Tibial nerve (tissue), 4 donors: ENCODE measurements around the gene MAN2B2. TPM values are rescaled to one million over a fixed set of nuclear protein-coding genes. Genes with fewer than 3 reads are reported as not detected.

ENCODE experiments used
- DNase-seq, 2 donors: peaks; one replicate each; pipeline ENCODE4 v3.0.0-alpha.2; 2019; ENCODE audit warnings: low spot score in 2 of 2
- H3K27ac ChIP-seq, 4 donors: fragments of 200-600 bp; sonication (generic) in 3 of 4; one replicate each; pipeline ENCODE4 v1.5.1; 2017 to 2019; ENCODE audit warnings: mild to moderate bottlenecking in 1 of 4
- H3K27me3 ChIP-seq, 2 donors: fragments of 200-600 bp; sonication (generic) in 1 of 2; one replicate each; pipeline versions ENCODE4 v1.5.1 to v1.6.0; 2017 to 2019
- H3K36me3 ChIP-seq, 3 donors: fragments of 200-600 bp; sonication (generic); one replicate each; pipeline ENCODE4 v1.5.1; 2018 to 2019
- H3K4me1 ChIP-seq, 4 donors: fragments of 200-600 bp; sonication (generic) in 3 of 4; one replicate each; pipeline ENCODE4 v1.5.1; 2017 to 2019
- H3K4me3 ChIP-seq, 4 donors: fragments of 200-600 bp; sonication (generic) in 3 of 4; one replicate each; pipeline ENCODE4 v1.5.1; 2017 to 2019; ENCODE audit warnings: mild to moderate bottlenecking in 1 of 4, moderate library complexity in 1 of 4
- H3K9me3 ChIP-seq, 4 donors: fragments of 200-600 bp; sonication (generic) in 3 of 4; one replicate each; pipeline ENCODE4 v1.5.1; 2017 to 2019
- EP300 ChIP-seq, 2 donors: sonication (generic); formaldehyde crosslinking; IDR thresholded peaks; one replicate each; pipeline ENCODE4 v1.6.1; 2017; ENCODE audit warnings: antibody characterized with exemption in 2 of 2, mild to moderate bottlenecking in 1 of 2
- POLR2A ChIP-seq, 2 donors: fragments of 450-650 bp; IDR thresholded peaks; one replicate each; pipeline ENCODE4 v1.6.1; 2017; ENCODE audit warnings: antibody characterized with exemption in 2 of 2, mild to moderate bottlenecking in 2 of 2, moderate library complexity in 2 of 2
- WGBS, 2 donors: methylation state at CpG; one replicate each; pipeline ENCODE4 v1.1.5; 2018; 5-methylcytosine and 5-hydroxymethylcytosine counted together
- total RNA-seq, 4 donors: library from RNA; depleted of rRNA; stranded (reverse); fragments of >200 nt; gene quantifications; one replicate each; pipeline ENCODE4 v1.1.0, GENCODE V29; 2016
- TF ChIP-seq, protein P1 (sequence below), 5 experiments: fragments of 200-600 bp in 3 of 5; fragments of 450-650 bp in 2 of 5; sonication (generic) in 3 of 5; IDR thresholded peaks; one replicate each; pipeline ENCODE4 v1.5.1; 2016 to 2019; ENCODE audit warnings: antibody characterized with exemption in 5 of 5, mild to moderate bottlenecking in 3 of 5, moderate library complexity in 2 of 5

Gene MAN2B2
- total RNA-seq, 4 donors from 2014 or later: 33.0 to 66.3 (median 44.6) TPM

DNA sequence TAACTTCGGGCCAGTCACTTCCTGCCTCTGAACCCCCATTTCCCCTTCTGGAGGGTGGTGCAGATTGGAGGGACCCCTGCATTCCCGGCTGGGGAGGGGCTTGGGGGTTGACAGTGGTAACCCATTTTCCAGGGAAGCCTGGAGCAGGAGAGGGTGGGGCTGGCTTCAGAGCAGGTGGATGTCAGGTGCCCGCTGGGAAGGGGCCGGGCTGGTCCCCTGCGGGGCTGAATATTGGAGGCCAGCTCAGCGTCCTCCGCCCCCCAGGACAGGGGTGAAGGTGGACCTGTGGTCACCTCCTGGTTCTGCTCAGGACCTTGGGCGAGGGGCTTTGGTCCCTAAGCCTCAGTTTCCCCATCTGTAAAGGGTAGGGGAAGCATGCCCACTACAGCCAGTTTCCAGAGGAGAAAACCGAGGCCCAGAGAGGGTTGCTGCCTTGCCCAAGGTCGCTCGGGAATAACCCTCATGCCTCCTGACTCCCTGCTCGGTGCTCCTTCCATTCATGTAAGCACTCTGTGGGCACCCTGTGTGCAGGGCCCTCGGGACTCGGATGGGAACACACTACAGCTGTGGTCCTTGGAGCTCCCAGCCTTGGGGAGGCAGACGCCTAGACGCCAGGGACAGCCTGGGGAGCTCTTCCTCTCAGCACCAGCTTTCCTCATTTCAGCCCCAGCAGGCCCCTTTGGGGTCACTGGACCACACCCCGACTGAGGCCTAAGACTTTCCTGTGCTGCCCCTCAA, 683 bp downstream of the MAN2B2 start:
- H3K27me3 ChIP-seq: no peaks in the 10 kb centered on the region
- peaks cover 0 to 22% (median 6%) of the 10 kb centered on the region in 4 donors for H3K4me1 ChIP-seq
- TF ChIP-seq, protein P1, sequence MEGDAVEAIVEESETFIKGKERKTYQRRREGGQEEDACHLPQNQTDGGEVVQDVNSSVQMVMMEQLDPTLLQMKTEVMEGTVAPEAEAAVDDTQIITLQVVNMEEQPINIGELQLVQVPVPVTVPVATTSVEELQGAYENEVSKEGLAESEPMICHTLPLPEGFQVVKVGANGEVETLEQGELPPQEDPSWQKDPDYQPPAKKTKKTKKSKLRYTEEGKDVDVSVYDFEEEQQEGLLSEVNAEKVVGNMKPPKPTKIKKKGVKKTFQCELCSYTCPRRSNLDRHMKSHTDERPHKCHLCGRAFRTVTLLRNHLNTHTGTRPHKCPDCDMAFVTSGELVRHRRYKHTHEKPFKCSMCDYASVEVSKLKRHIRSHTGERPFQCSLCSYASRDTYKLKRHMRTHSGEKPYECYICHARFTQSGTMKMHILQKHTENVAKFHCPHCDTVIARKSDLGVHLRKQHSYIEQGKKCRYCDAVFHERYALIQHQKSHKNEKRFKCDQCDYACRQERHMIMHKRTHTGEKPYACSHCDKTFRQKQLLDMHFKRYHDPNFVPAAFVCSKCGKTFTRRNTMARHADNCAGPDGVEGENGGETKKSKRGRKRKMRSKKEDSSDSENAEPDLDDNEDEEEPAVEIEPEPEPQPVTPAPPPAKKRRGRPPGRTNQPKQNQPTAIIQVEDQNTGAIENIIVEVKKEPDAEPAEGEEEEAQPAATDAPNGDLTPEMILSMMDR (IDR thresholded peaks at IDR 0.05): no peak
- TF ChIP-seq EP300 (IDR thresholded peaks at IDR 0.05): no peak
- TF ChIP-seq POLR2A (IDR thresholded peaks at IDR 0.05): no peak
- peak overlapping the region; percentile 73 to 93 (median 80) for H3K4me3 ChIP-seq
- H3K36me3 ChIP-seq: peaks cover 0 to 43% (median 15%) of the 10 kb centered on the region in 3 donors
- H3K27ac ChIP-seq: peak overlapping the region; percentile 21 to 84 (median 52)
- H3K9me3 ChIP-seq: no peaks in the 10 kb centered on the region
- DNase-seq: no peak
- 57 to 63% methylated on average over 16 of the region's 17 CpGs for WGBS, 2 donors

DNA sequence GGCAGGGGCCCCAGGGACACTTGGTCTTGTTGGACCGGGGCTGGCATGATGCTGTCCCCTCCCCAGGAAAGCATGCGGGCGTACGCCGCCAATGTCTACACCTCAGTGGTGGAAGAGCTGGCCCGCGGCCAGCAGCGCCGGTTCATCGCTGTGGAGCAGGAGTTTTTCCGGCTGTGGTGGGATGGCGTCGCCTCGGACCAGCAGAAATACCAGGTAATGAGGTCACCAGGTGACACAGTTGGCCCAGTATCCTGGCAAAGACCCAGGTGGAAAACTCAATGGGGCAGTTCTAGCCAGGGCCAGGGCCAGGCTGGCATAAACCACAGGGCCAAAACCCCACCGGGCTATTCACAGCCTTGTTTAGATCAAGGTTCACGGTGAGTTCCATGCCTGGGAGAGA, 1.5 kb downstream of the MAN2B2 start:
- peaks cover 0 to 51% (median 15%) of the 10 kb centered on the region in 3 donors for H3K36me3 ChIP-seq
- H3K4me3 ChIP-seq: no peak overlapping the region
- H3K4me1 ChIP-seq: peaks cover 0 to 22% (median 6%) of the 10 kb centered on the region in 4 donors
- DNase-seq: no peak
- no peaks in the 10 kb centered on the region for H3K9me3 ChIP-seq
- 82 to 98% methylated on average over 8 to 11 of the region's 16 CpGs for WGBS, 2 donors
- TF ChIP-seq, protein P1 (IDR thresholded peaks at IDR 0.05): no peak
- TF ChIP-seq POLR2A (IDR thresholded peaks at IDR 0.05): no peak
- no peak for TF ChIP-seq EP300 (IDR thresholded peaks at IDR 0.05)
- no peak overlapping the region for H3K27ac ChIP-seq
- H3K27me3 ChIP-seq: no peaks in the 10 kb centered on the region

DNA sequence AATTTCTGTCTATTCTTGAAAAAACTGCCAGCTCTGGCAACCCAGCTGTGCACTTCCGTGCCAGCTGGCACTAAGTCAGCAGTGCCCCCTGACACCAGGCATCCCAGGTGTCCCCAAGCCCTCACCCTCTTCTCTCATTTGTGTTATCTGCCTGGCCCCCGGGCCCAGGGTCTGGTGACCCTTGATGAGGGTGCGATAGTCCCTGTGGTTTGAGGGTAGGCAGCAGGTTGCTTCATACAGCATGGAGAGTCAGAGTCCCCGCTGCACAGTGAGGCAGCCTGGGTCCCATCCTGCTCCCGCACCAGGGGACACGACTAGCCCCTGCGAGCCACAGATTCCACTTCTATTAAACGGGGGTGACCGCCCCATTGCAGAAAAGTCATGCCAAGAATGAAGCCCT, 1.9 kb downstream of the MAN2B2 start:
- Histone ChIP-seq H3K9me3 (peaks cover 0 to 3% (median 0%) of the 10 kb centered on the region in 4 donors), H3K4me1 (peaks cover 0 to 22% (median 6%) of the 10 kb centered on the region in 4 donors), H3K36me3 (peaks cover 0 to 56% (median 15%) of the 10 kb centered on the region in 3 donors), H3K27ac (no peak overlapping the region), H3K27me3 (no peaks in the 10 kb centered on the region), H3K4me3 (no peak overlapping the region)
- no peak for DNase-seq
- 89 to 92% methylated on average over 9 of the region's 9 CpGs for WGBS, 2 donors
- TF ChIP-seq, protein P1 (IDR thresholded peaks at IDR 0.05): no peak
- TF ChIP-seq POLR2A (IDR thresholded peaks at IDR 0.05) (no peak), EP300 (IDR thresholded peaks at IDR 0.05) (no peak)

DNA sequence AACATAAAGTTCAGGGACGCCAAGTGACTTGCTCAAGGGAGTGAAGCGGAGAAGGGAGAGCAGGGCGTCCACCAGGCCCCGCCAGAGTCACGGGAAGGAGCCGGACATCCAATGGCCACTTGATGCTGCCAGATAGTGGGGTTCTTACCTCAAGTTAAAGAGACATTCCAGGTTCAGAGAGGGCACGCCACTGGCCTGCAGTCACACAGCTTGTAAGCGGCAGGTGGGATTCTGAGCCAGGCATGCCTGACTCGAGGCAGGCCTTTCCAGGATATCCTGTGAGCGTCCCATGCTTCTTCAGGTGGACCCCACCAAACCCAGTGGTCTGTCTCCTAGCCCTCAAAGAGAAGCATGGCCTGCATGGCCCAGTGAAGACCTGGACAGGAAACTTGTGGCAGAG, 2.4 kb downstream of the MAN2B2 start:
- WGBS, 2 donors: 93 to 94% methylated on average over 10 of the region's 10 CpGs
- Histone ChIP-seq H3K27ac (no peak overlapping the region), H3K4me1 (peaks cover 0 to 22% (median 6%) of the 10 kb centered on the region in 4 donors), H3K27me3 (no peaks in the 10 kb centered on the region), H3K4me3 (no peak overlapping the region), H3K9me3 (peaks cover 0 to 8% (median 0%) of the 10 kb centered on the region in 4 donors), H3K36me3 (peaks cover 0 to 60% (median 18%) of the 10 kb centered on the region in 3 donors)
- DNase-seq: no peak
- TF ChIP-seq, protein P1 (IDR thresholded peaks at IDR 0.05): no peak
- no peak for TF ChIP-seq POLR2A (IDR thresholded peaks at IDR 0.05)
- TF ChIP-seq EP300 (IDR thresholded peaks at IDR 0.05): no peak

DNA sequence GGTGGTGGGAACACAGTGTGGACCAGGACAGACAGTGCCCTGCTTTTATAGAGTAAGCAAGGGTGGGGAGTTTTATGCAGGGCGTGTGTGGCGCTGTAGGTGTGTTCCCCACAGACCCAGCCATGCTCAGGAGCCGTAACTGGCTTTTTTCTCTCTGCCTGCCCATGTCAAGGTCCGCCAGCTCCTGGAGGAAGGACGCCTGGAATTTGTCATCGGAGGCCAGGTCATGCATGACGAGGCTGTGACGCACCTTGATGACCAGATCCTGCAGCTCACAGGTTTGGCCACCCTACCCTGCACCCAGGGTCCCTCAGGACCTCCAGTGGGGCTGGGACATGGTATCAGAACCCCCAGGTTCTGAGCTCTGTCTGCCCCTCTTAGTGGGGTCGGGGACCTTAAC, 3.2 kb downstream of the MAN2B2 start:
- TF ChIP-seq EP300 (IDR thresholded peaks at IDR 0.05) (no peak), POLR2A (IDR thresholded peaks at IDR 0.05) (no peak)
- TF ChIP-seq, protein P1 (IDR thresholded peaks at IDR 0.05): no peak
- no peaks in the 10 kb centered on the region for H3K27me3 ChIP-seq
- DNase-seq: no peak
- H3K36me3 ChIP-seq: peaks cover 0 to 69% (median 18%) of the 10 kb centered on the region in 3 donors
- H3K4me1 ChIP-seq: peaks cover 0 to 22% (median 6%) of the 10 kb centered on the region in 4 donors
- H3K9me3 ChIP-seq: peaks cover 0 to 16% (median 0%) of the 10 kb centered on the region in 4 donors
- H3K4me3 ChIP-seq: no peak overlapping the region
- no peak overlapping the region for H3K27ac ChIP-seq
- WGBS, 2 donors: 95 to 97% methylated on average over 9 of the region's 9 CpGs
